GF-D8 (cell line): ENCODE data around the gene NTNG1.

Source experiments
- DNase-seq: peaks from one replicate; lab custom pipeline; 2025; lab: John Stamatoyannopoulos, UW

The NTNG1 gene

GRCh38 chr1:107262467-107263286 lies 121.8 kb downstream of the NTNG1 start:
- DNase-seq = no peak

GRCh38 chr1:107263291-107263915 lies 122.6 kb downstream of the NTNG1 start:
- DNase-seq = no peak

- DNase-seq = no peak
Observed at GRCh38 chr1:107264007-107264406, 123.2 kb downstream of the NTNG1 start.

GRCh38 chr1:107264561-107264960 lies 123.7 kb downstream of the NTNG1 start:
- DNase-seq = no peak

- DNase-seq = no peak
Observed at GRCh38 chr1:107267489-107267888, 126.7 kb downstream of the NTNG1 start.

- no peak for DNase-seq
Observed at GRCh38 chr1:107272321-107272720, 131.5 kb downstream of the NTNG1 start.

- no peak for DNase-seq
Observed at GRCh38 chr1:107273515-107273914, 132.7 kb downstream of the NTNG1 start.

- DNase-seq = no peak
Observed at GRCh38 chr1:107274227-107274626, 133.4 kb downstream of the NTNG1 start.

- no peak for DNase-seq
Observed at GRCh38 chr1:107276247-107276646, 135.4 kb downstream of the NTNG1 start.

GRCh38 chr1:107277022-107277421 lies 136.2 kb downstream of the NTNG1 start:
- no peak for DNase-seq

GRCh38 chr1:107286125-107286524 lies 145.3 kb downstream of the NTNG1 start:
- DNase-seq = no peak

GRCh38 chr1:107291987-107292386 lies 151.1 kb downstream of the NTNG1 start:
- DNase-seq = no peak

- no peak for DNase-seq
Observed at GRCh38 chr1:107293901-107294613, 153.2 kb downstream of the NTNG1 start.

- no peak for DNase-seq
Observed at GRCh38 chr1:107294686-107295085, 153.8 kb downstream of the NTNG1 start.

- no peak for DNase-seq
Observed at GRCh38 chr1:107297681-107298080, 156.8 kb downstream of the NTNG1 start.

- no peak for DNase-seq
Observed at GRCh38 chr1:107298526-107298925, 157.7 kb downstream of the NTNG1 start.

GRCh38 chr1:107299521-107299920 lies 158.7 kb downstream of the NTNG1 start:
- no peak for DNase-seq

GRCh38 chr1:107309962-107310361 lies 169.1 kb downstream of the NTNG1 start:
- DNase-seq = no peak

GRCh38 chr1:107315652-107316051 lies 174.8 kb downstream of the NTNG1 start:
- DNase-seq = no peak

- DNase-seq = no peak
Observed at GRCh38 chr1:107318932-107319331, 178.1 kb downstream of the NTNG1 start.

GRCh38 chr1:107323784-107324183 lies 182.9 kb downstream of the NTNG1 start:
- no peak for DNase-seq

GRCh38 chr1:107326824-107327445 lies 186.1 kb downstream of the NTNG1 start:
- no peak for DNase-seq

- no peak for DNase-seq
Observed at GRCh38 chr1:107327446-107327845, 186.6 kb downstream of the NTNG1 start.
